SW480 (cell line): ENCODE results near the gene FAM216B.
"Not testable (repeated sequence)": the region's sequence is repeated elsewhere in the genome, so short reads cannot be mapped to it uniquely, and the experiment has no call there.

ENCODE experiments used
- DNase-seq: peaks from one replicate; pipeline ENCODE4 v3.0.0-alpha.2; 2016; ENCODE audit warnings: low spot score

Gene FAM216B

GRCh38 chr13:42786715-42787114 lies 5.3 kb downstream of the FAM216B start:
- no peak for DNase-seq

- DNase-seq: no peak
Measured at GRCh38 chr13:42788601-42789000, 7.2 kb downstream of the FAM216B start.

GRCh38 chr13:42792154-42792553 lies 10.8 kb downstream of the FAM216B start:
- no peak for DNase-seq

DNA sequence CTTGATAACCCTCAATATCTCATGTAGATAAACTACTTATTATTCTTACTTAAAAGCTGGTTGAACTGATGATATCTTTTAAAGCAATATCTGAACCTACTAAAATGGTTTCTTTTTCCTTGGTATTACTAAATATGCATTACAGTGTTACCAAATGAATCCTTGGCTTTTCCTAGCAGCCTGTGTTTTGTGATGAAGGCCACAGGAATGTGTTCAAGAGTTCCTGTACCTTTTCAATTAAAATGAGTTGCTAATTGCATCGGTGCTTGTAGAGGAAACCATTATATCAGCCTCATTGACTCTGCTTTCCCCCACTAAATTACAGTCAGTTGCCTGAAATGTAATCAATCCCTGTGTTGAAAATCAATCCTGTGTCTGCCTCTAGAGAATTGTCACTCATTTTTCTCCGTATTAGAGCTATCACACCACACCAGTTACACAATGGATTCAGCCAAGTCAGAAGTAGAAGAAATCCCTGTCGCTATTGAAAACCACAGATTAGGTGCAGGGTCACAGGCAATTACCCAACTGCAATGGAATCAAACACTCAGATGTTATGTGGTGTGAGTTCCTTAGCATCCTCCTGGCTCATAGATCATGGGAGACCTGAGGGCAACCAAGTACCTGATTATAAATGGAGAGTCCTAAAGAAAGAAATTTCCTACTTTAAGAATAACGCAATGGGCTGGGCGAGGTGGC lies 13.3 kb downstream of the FAM216B start:
- no peak for DNase-seq

- DNase-seq: no peak
Measured at GRCh38 chr13:42795666-42796065, 14.3 kb downstream of the FAM216B start.

- DNase-seq: no peak
Measured at GRCh38 chr13:42796747-42797356, 15.5 kb downstream of the FAM216B start.

- DNase-seq: no peak
Measured at GRCh38 chr13:42798118-42798517, 16.7 kb downstream of the FAM216B start.

DNA sequence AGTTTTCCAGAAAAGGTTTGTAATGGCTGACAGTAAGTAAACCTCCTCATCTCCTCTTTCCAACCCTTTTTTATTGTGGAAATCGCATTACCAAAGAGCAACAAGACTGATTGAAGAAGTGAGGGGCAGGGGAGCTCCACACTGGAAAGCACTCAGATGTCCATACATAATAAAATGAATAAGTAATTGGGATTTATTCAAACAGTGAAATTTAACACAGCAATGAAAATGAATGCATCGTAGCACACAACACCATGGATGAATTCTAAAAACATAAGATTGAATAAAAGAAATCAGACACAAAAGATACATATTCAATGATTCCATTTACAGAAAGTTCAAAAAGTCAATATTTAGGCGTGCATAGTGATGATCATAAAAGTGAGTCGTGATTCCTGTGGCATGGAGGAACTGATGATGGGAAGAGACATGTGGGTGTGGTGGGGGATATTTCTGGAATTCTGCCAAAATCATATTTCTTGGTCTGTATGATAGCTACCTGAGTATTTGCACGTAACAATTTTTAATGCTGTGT lies 18.8 kb downstream of the FAM216B start:
- DNase-seq: no peak

GRCh38 chr13:42803563-42804204 lies 22.3 kb downstream of the FAM216B start:
- no peak for DNase-seq

- no peak for DNase-seq
Measured at GRCh38 chr13:42804244-42804874, 23.0 kb downstream of the FAM216B start.

DNA sequence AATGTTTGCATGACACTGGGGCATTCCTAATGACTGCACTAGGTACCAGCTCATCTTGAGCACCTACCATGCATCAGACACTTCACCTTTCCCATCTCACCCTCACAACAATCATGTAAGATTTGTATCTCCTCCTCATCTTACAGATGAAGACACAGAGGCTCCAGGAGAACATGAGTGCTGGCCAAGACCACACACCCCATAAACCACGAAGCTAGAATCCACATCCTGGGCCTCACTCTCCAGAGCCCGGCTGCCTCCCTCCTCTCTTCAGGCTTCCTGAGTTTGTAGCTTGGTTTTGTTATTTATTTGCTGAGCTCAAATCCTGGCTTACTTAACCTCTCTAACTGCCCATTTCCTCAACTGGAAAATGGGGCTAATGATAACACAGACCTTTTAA lies 25.9 kb downstream of the FAM216B start:
- no peak for DNase-seq

- no peak for DNase-seq
Measured at GRCh38 chr13:42807866-42808265, 26.5 kb downstream of the FAM216B start.

GRCh38 chr13:42808341-42808940 lies 27.1 kb downstream of the FAM216B start:
- DNase-seq: no peak

DNA sequence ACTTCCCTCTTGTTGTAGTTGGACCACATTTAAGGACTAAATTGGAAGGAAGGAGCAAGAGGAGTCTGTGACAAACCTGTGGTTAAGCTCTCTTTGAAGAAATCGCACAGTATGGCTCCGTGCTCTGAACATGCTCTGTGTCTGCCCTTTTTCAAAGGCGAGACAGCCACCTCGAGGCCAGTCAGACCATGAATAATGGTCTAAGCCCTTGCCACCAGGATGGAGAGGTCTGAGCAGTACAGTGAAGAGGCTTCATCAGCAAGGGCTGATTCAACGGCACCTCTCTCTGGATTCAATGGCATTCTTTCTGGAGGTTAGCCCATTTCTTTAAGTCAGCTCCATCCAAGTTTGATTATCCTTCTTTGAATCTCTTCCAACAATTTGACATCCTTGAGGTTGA lies 30.9 kb downstream of the FAM216B start:
- DNase-seq: no peak

GRCh38 chr13:42814868-42815267 lies 33.5 kb downstream of the FAM216B start:
- peak; percentile 13 for DNase-seq

DNA sequence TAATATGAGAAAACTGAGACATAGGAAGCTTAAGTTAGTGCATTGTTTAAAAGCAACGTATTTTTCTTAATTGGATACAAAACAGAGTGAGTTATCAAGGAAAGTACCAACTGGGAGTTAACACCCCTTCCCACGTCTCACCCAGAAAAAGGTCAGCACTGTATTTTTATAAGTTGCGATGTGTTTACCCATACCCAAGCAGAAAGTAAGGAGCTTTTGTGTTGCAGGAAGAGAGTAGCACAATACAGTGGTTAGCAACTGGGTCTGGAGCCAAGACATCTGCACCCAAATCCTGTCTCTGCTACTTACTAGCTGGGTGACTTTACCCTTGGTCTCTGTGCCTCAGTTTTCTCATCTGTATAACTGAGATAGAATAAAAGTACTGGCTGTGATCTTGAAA lies 34.3 kb downstream of the FAM216B start:
- no peak for DNase-seq

DNA sequence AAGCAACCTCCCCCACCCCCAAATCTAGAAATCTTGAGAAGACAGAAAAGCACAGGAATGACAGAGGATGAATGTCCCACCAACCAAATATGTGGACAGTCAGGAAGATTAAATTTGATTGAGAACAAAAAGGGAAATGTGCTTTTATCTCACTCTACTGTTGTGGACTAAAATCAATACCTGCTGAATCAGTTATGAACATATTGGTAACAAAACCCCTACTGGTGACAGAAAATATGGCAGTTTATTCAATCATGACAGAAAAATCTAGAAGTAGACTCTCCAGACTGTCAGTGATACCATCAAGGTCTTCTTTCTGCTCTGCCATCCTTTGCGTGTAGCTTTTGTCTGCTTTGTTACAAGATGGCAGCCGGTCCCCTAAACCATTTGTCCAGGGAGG lies 35.2 kb downstream of the FAM216B start:
- no peak for DNase-seq

DNA sequence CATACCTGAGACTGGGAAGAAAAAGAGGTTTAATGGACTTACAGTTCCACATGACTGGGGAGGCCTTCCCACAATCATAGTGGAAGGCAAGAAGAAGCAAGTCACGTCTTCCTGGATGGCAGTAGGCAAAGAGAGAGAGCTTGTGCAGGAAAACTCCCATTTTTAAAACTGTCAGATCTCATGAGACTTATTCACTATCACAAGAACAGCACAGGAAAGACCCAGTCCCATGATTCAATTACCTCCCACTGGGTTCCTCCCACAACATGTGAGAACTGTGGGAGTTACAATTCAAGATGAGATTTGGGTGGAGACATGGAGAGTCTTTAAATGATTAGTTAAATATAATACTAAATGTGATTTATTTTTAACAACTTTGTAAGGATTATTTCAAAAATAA lies 38.3 kb downstream of the FAM216B start:
- not testable (repeated sequence) for DNase-seq

GRCh38 chr13:42820451-42820850 lies 39.1 kb downstream of the FAM216B start:
- DNase-seq: no peak

DNA sequence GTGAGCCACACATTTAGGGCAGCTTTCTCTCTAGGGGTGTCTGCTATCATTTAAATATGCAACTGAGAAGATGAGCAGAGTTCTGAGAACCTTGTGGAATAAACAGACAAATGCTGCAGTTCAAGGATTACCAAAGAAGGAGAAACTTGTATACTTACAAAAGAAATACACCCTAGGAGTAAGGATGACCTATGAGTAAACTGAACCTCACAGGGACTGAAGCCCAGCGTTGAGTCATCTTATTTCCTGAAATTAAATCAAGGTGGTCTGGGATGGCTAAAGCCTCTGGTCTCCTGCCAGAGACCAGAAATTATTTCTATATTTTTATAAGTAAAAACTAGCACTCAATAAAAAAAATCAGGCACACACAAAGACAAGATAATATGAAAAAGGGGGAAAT lies 40.1 kb downstream of the FAM216B start:
- no peak for DNase-seq

DNA sequence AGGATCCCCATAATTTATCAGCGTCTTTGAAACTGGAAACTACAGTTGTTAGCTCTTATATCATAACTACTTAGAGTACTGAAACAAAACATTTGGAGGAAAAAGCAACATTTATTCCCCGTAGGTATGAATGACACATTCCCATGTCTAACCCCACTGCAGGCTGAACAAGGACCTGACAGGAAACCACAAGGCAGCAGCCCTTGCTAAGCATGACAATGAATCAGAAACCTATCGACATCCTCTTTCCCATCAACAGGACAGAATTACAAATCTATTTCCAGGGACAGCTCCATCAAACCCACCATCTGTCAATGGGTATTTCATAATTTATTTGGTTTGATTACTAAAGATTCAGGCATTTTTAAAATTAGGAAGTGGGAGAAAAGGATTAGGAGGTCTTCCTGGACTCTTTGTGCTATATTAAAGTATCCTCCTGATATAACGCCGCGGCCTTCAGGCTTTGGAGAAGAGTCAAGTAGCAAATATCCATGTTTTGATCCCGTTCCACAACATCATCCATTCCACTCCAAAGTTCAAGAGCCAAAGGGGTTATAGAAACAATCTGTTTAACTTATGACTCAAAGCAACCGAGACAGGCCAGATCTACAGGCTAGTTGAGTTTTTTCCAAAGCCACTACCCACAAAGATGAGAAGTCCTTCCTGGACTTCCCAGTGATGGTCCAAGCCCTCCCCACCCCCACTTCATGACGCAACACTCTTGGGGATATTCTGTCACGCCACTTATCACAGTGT lies 51.1 kb downstream of the FAM216B start:
- DNase-seq: no peak

GRCh38 chr13:42834946-42835345 lies 53.6 kb downstream of the FAM216B start:
- DNase-seq: no peak
